ENCODE results near the gene GPR146. TPM values are rescaled to one million over a fixed set of nuclear protein-coding genes. Genes with fewer than 3 reads are reported as not detected.

GPR146 gene
- total RNA-seq, 2 donors from 2014 or later = 9.0 to 20.3 TPM

DNA sequence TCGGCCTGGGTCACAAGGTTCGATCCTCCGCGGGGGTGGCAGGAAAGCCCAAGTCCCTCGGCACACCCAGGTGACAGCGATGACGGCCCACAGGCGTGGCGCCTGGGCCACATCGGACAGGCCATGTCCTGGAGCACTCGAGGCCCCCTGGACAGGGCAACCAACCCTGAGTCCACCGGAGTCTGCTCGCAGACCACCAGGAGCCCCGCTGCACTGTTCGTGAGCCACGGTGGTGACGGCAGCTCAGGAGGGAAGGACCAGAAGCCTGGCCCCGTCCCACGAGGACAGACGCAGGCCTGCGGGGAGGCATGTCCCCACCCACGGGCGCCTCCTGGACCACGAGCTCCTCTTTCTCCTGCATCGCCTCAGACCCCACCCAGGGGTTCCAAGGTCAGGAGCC lies 22.4 kb upstream of the GPR146 start:
- Histone ChIP-seq H3K4me3 (no peak overlapping the region), H3K27ac (no peak overlapping the region), H3K36me3 (peaks cover 18% of the 10 kb centered on the region), H3K4me1 (ENCODE audit: control insufficient read depth in 1 of 2, low read depth in 2 of 2) (peaks cover 0 to 13% of the 10 kb centered on the region in 2 donors), H3K27me3 (replicated peaks; ENCODE audit: insufficient read depth) (no peaks in the 10 kb centered on the region), H3K9me3 (no peaks in the 10 kb centered on the region)
- ATAC-seq (ENCODE audit: insufficient number of reproducible peaks, low FRiP score, low read depth) (no peak), DNase-seq (ENCODE audit: low spot score) (no peak)
- TF ChIP-seq CTCF (IDR thresholded peaks at IDR 0.05) = no peak

GRCh38 chr7:1022356-1022755 lies 22.0 kb upstream of the GPR146 start:
- peaks cover 18% of the 10 kb centered on the region for H3K36me3 ChIP-seq
- no peak overlapping the region for H3K27ac ChIP-seq
- peaks cover 2 to 17% of the 10 kb centered on the region in 2 donors for H3K4me1 ChIP-seq (ENCODE audit: control insufficient read depth in 1 of 2, low read depth in 2 of 2)
- H3K4me3 ChIP-seq = no peak overlapping the region
- TF ChIP-seq CTCF (IDR thresholded peaks at IDR 0.05) = no peak
- DNase-seq (ENCODE audit: low spot score) (no peak), ATAC-seq (ENCODE audit: insufficient number of reproducible peaks, low FRiP score, low read depth) (no peak)
- H3K9me3 ChIP-seq = no peaks in the 10 kb centered on the region
- H3K27me3 ChIP-seq (replicated peaks; ENCODE audit: insufficient read depth) = no peaks in the 10 kb centered on the region

DNA sequence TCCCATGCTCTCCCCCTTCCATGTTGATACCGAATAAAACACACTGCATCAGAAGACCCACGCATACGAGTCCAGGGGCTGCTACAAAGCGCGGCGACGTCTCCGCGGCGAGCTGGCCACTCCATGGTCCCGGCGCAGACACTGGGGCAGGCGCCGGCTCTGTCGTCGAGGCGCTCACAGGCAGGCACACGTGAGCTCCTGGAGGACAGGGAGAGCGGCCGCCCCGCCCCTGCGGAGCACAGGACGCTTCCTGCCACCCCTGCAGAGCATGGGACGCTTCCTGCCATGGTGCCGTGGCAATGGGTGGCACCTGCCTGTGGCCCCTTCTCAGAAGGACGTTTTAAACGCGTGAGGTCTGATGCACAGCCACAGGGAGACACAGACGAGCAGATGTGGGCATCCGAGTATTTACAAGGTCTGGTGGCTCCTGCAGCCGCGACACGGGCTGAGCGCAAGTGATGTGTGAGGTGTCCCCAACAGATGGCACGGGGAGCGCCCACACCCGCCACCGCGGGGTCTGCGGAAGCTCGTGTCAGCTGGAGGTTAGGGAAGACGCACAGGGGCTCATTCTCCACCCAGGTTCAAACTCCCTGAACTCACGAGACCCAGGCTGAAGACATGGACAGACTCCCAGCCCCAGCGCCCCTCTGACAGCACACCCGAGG lies 21.4 kb upstream of the GPR146 start:
- H3K36me3 ChIP-seq = peaks cover 18% of the 10 kb centered on the region
- H3K27ac ChIP-seq = no peak overlapping the region
- H3K4me3 ChIP-seq = no peak overlapping the region
- DNase-seq (ENCODE audit: low spot score) (no peak), ATAC-seq (ENCODE audit: insufficient number of reproducible peaks, low FRiP score, low read depth) (no peak)
- no peaks in the 10 kb centered on the region for H3K9me3 ChIP-seq
- no peak for TF ChIP-seq CTCF (IDR thresholded peaks at IDR 0.05)
- peaks cover 2 to 21% of the 10 kb centered on the region in 2 donors for H3K4me1 ChIP-seq (ENCODE audit: control insufficient read depth in 1 of 2, low read depth in 2 of 2)
- no peaks in the 10 kb centered on the region for H3K27me3 ChIP-seq (replicated peaks; ENCODE audit: insufficient read depth)

DNA sequence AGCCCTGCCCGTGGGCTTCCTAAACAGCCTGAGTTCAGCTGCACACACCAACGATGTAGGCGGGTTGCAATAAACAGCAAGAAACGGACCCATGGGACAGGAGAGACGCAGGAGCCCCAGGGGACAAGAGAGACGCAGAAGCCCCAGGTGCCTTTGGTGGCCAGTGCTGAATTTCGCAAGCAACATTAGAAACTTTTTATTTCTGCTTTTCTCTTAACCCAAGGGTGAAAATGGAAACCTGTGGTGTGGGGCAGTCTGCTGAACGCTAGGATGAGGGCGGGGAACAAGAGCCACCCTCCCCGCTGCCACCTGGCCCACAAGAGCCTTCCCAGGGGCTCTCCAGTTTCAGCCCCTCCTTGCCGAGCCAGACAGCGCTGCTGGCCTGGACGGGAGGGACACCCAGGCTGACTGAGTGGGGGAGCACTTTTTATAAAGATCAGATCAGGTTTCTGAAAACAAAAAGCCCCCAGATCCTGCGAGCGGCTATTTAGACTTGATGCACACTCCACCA lies 20.0 kb upstream of the GPR146 start:
- H3K4me1 ChIP-seq (ENCODE audit: control insufficient read depth in 1 of 2, low read depth in 2 of 2) = peaks cover 8 to 30% of the 10 kb centered on the region in 2 donors
- no peak overlapping the region for H3K4me3 ChIP-seq

More for the DNA sequence above, 20.0 kb upstream of the GPR146 start:
- no peak overlapping the region for H3K27ac ChIP-seq
- H3K9me3 ChIP-seq = no peaks in the 10 kb centered on the region
- DNase-seq (ENCODE audit: low spot score) (no peak), ATAC-seq (ENCODE audit: insufficient number of reproducible peaks, low FRiP score, low read depth) (no peak)
- H3K36me3 ChIP-seq = peaks cover 12% of the 10 kb centered on the region
- TF ChIP-seq CTCF (IDR thresholded peaks at IDR 0.05) = no peak
- no peaks in the 10 kb centered on the region for H3K27me3 ChIP-seq (replicated peaks; ENCODE audit: insufficient read depth)

Measured in thoracic aorta (tissue), 2 donors.